Cardiac fibroblast (primary cell): ENCODE results near the gene SLC15A1.

Source experiments
- DNase-seq, 2 donors: peaks; one replicate each; pipeline versions ENCODE4 v3.0.0 to v3.0.0-alpha.2; 2010; ENCODE audit warnings: low read depth in 2 of 2
- H3K4me3 ChIP-seq, 2 donors: replicated peaks in 1 of 2; 1 replicate in 1 of 2; 2 replicates in 1 of 2; pipeline ENCODE4 v1.5.1; 2011; ENCODE audit warnings: low read depth in 2 of 2, low read length in 2 of 2, mild to moderate bottlenecking in 2 of 2, moderate library complexity in 1 of 2
- TF ChIP-seq, protein P1 (sequence below): IDR thresholded peaks from one replicate; pipeline ENCODE4 v1.5.1; 2011; ENCODE audit warnings: low read depth, mild to moderate bottlenecking, low read length, inconsistent platforms

SLC15A1 gene

GRCh38 chr13:98796191-98796590 is 43.7 kb upstream of the SLC15A1 start:
- TF ChIP-seq, protein P1, sequence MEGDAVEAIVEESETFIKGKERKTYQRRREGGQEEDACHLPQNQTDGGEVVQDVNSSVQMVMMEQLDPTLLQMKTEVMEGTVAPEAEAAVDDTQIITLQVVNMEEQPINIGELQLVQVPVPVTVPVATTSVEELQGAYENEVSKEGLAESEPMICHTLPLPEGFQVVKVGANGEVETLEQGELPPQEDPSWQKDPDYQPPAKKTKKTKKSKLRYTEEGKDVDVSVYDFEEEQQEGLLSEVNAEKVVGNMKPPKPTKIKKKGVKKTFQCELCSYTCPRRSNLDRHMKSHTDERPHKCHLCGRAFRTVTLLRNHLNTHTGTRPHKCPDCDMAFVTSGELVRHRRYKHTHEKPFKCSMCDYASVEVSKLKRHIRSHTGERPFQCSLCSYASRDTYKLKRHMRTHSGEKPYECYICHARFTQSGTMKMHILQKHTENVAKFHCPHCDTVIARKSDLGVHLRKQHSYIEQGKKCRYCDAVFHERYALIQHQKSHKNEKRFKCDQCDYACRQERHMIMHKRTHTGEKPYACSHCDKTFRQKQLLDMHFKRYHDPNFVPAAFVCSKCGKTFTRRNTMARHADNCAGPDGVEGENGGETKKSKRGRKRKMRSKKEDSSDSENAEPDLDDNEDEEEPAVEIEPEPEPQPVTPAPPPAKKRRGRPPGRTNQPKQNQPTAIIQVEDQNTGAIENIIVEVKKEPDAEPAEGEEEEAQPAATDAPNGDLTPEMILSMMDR: no peak
- H3K4me3 ChIP-seq: no peak overlapping the region
- DNase-seq: no peak

- no peak for DNase-seq
- TF ChIP-seq, protein P1: no peak
- no peak overlapping the region for H3K4me3 ChIP-seq
Measured at GRCh38 chr13:98795220-98795619, 42.7 kb upstream of the SLC15A1 start.

DNA sequence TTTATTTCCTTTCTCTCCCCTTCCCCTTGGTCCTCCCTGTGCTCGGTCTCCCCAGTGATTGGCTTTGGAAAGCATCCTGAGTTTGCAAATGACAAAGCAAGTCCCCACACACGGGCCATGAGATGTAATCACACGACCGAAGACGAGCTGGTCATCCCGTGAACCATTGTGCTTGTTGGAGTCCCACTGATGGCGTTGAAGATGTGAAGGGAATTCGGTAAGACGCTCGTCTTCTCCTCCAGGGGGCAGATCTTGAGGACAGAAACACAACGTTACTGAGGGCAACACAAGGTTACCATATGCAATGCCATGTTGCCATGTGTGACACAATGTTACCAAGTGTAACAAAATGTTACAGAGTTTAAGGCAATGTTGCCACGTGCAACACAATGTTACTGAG is 42.0 kb upstream of the SLC15A1 start:
- H3K4me3 ChIP-seq: no peak overlapping the region
- TF ChIP-seq, protein P1: no peak
- DNase-seq: no peak

DNA sequence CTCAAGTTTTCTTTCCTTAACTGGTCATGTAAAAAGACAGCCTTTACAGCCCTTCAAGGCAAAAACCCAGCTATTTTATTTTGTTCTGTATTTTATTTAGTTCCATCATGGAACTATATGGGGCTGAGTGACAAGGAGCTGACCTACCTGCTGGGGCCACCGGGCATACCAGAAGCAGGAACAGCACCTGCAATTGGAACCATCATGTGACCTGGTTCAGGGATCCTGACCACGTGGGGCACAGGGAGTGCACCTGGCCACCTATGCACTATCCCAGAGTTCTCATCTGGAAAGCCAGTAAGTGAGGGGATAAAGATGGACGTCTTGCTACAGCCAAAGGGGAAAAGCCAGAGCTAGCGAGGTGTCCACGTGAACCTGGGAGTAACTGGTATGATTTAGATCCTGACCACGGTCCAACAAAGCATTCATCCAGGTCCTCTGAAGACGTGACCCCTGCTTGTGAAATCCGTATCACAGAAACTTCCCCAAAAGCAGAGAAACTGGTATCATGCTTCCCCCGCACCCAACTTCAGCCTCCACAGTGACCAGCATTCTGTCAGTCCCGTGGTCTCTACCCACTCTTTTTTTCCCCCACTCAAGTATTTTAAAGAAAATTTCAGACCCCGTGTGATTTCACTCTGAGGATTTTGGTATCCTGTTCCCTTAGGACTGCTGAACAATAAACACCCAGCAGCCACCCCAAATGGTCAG is 40.5 kb upstream of the SLC15A1 start:
- no peak for DNase-seq
- TF ChIP-seq, protein P1: no peak
- H3K4me3 ChIP-seq: no peak overlapping the region

DNA sequence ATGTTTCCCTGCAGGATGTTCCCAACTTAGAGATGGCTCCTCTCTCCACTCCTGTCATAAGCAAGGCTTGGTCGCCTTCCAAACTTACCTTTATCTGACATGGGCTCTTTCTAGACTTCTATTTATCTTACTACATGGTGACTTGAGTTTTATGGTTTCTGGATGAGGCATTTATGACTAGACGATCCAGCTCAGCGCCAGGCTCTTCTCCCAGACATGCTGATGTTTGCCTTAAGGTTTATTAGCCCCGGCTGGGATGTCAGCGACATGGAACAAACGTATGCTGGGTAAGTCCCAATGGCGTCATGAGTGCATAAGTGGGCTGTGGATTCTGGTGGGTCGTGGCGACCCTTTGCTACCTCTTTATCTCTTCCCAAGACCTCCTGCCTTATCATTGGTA is 39.8 kb upstream of the SLC15A1 start:
- no peak for DNase-seq
- TF ChIP-seq, protein P1: no peak
- no peak overlapping the region for H3K4me3 ChIP-seq

DNA sequence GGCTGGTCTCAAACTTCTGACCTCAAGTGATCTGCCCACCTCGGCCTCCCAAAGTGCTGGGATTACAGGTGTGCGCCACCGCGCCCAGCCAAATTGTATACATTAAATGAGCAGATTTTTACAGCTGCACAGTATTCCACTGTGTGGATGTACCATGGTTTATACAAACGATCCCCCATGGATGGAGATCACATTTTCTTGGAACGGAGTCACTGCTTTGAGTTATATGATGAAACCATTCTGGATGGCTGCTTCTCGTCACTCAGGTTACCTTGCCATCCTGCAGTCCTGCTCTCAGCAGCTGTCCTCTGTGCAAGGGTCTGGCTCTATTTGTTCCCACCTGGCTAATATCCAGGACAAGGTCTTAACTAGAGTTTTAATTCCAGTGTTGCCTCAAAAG is 39.1 kb upstream of the SLC15A1 start:
- no peak overlapping the region for H3K4me3 ChIP-seq
- DNase-seq: no peak
- TF ChIP-seq, protein P1: no peak

DNA sequence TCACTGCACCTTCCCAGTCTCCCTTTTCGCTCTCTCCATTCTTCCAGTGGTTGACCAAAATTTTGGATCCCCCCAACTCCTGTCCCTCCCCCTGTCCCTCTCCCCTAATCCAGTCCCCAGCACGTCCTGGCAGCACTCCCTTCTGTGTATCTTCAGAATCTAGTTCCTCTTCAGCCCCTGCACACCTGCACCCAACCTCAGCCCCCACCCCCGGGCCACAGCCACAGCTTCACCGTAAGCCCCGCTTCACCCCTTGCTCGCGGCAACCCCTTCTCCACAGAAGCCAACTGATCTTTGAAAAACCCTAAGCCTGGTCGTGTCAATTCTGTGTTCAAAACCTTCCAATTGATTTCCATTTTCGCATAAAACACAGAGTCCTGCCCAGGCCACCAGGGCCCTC is 35.5 kb upstream of the SLC15A1 start:
- no peak overlapping the region for H3K4me3 ChIP-seq
- TF ChIP-seq, protein P1: no peak
- no peak for DNase-seq
